GM10847 (cell line): Measurements from ENCODE around the gene GPX7.

Experiments used
- POLR2A ChIP-seq: IDR thresholded peaks from 2 replicates; pipeline ENCODE4 v1.6.1; 2011; ENCODE audit not compliant: insufficient read length; ENCODE audit errors: extremely low read depth

GPX7 gene

GRCh38 chr1:52602856-52603600 lies 857 bp downstream of the GPX7 start:
- TF ChIP-seq POLR2A: no peak

- no peak for TF ChIP-seq POLR2A
Measured at GRCh38 chr1:52603630-52604029, 1.5 kb downstream of the GPX7 start.

- no peak for TF ChIP-seq POLR2A
Measured at GRCh38 chr1:52604063-52604770, 2.0 kb downstream of the GPX7 start.

GRCh38 chr1:52613636-52614373 lies 11.6 kb downstream of the GPX7 start:
- no peak for TF ChIP-seq POLR2A

- no peak for TF ChIP-seq POLR2A
Measured at GRCh38 chr1:52614671-52615070, 12.5 kb downstream of the GPX7 start.

GRCh38 chr1:52615489-52616042 lies 13.4 kb downstream of the GPX7 start:
- no peak for TF ChIP-seq POLR2A

GRCh38 chr1:52621950-52622349 lies 19.8 kb downstream of the GPX7 start:
- TF ChIP-seq POLR2A: no peak

- no peak for TF ChIP-seq POLR2A
Measured at GRCh38 chr1:52623812-52624211, 21.6 kb downstream of the GPX7 start.

- TF ChIP-seq POLR2A: no peak
Measured at GRCh38 chr1:52627028-52627427, 24.9 kb downstream of the GPX7 start.

GRCh38 chr1:52628614-52629324 lies 26.6 kb downstream of the GPX7 start:
- TF ChIP-seq POLR2A: no peak

- TF ChIP-seq POLR2A: no peak
Measured at GRCh38 chr1:52629325-52629643, 27.1 kb downstream of the GPX7 start.

- TF ChIP-seq POLR2A: no peak
Measured at GRCh38 chr1:52629667-52630066, 27.5 kb downstream of the GPX7 start.

- TF ChIP-seq POLR2A: no peak
Measured at GRCh38 chr1:52631759-52632331, 29.7 kb downstream of the GPX7 start.

GRCh38 chr1:52632732-52633290 lies 30.6 kb downstream of the GPX7 start, which contains the start of gene SHISAL2A:
TSS of gene SHISAL2A (plus strand) at chr1:52633168. CDS start at chr1:52633494, 326 bp downstream.
- no peak for TF ChIP-seq POLR2A
